GM18498 (cell line): ENCODE measurements around the gene SLC25A18.
"Not testable (repeated sequence)": the region's sequence is repeated elsewhere in the genome, so short reads cannot be mapped to it uniquely, and the experiment has no call there.

Experiments used
- ATAC-seq: cut with Tn5 transposase; IDR thresholded peaks from one replicate; pipeline ENCODE4 v1.9.1; 2021; ENCODE audit warnings: mild to moderate bottlenecking, moderate library complexity; ENCODE audit not compliant: unreplicated experiment

The SLC25A18 gene

GRCh38 chr22:17603668-17604067, 40.4 kb downstream of the SLC25A18 start:
- ATAC-seq: no peak

DNA sequence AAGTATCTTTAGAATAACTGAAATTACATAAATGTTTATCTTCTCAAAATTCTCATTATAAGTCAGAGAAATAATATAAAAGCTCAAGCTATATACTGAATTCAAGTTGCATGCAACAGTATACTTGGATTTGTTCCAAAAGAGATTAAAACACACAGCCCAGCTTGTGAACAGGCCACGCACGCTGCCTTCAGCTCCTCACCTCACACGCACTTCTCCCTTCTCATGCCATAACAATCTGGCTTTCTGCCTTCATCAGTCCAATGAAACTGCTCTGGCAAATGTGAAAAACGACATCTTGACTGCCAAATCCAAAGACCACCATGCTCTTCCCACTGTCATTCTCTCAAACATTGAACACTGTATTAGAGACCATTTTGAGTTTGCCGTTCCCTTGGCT, 43.2 kb downstream of the SLC25A18 start:
- no peak for ATAC-seq

DNA sequence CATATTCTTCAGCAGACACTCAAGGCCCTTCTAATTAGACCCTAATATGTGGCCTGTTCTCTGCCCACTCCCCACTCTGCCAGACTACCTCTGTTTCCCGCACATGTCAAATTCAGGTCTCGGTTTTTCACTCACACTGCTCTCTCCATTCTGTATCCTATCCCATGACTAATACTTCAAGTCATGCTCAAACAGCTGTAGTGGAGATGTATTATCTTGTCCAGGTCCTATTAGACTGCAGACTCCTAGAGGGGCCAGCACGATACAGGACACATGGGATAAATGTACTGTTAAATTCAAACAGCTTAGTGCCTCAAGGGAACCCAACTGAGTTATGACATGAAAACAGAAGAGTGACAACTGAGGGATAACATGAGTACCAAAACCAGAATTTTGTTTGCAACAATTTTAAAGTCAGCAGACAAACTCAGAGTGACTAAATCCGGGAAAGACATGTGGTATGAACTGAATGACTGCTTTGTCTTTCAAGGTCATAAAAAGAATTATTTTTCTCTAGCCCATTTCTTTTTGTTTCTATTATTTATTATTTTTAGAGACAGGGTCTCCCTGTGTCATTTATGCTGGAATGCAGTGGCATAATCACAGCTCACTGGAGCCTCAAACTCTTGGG, 44.7 kb downstream of the SLC25A18 start:
- no peak for ATAC-seq

GRCh38 chr22:17612057-17612456, 48.8 kb downstream of the SLC25A18 start:
- ATAC-seq: no peak

GRCh38 chr22:17613280-17613679, 50.0 kb downstream of the SLC25A18 start:
- ATAC-seq: no peak

- ATAC-seq: no peak
Measured at GRCh38 chr22:17627961-17628405, 64.7 kb downstream of the SLC25A18 start.

GRCh38 chr22:17628406-17629172, 65.3 kb downstream of the SLC25A18 start, which contains the start of gene ATP6V1E1:
Gene ATP6V1E1 (minus strand): TSS chr22:17628749. CDS start chr22:17628635, 114 bp downstream.
- peak; percentile 99 for ATAC-seq

DNA sequence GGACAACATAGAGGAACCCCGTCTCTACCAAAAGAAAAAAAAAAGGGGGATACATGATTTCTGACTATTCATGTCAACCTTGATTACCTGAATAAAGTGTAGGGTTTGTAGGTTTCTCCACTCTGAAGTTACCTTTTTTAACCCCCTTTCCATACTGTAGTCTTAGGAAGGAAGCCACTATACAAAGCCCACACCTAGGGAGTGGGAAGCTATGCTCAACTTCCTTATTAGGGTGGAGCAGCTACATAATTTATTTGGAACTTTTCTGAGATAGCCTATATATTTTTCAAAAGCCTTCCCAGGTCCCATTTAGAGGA, 65.8 kb downstream of the SLC25A18 start:
- ATAC-seq: no peak

- ATAC-seq: no peak
Measured at GRCh38 chr22:17629641-17630040, 66.3 kb downstream of the SLC25A18 start.

GRCh38 chr22:17631076-17631565, 67.8 kb downstream of the SLC25A18 start:
- ATAC-seq: no peak

DNA sequence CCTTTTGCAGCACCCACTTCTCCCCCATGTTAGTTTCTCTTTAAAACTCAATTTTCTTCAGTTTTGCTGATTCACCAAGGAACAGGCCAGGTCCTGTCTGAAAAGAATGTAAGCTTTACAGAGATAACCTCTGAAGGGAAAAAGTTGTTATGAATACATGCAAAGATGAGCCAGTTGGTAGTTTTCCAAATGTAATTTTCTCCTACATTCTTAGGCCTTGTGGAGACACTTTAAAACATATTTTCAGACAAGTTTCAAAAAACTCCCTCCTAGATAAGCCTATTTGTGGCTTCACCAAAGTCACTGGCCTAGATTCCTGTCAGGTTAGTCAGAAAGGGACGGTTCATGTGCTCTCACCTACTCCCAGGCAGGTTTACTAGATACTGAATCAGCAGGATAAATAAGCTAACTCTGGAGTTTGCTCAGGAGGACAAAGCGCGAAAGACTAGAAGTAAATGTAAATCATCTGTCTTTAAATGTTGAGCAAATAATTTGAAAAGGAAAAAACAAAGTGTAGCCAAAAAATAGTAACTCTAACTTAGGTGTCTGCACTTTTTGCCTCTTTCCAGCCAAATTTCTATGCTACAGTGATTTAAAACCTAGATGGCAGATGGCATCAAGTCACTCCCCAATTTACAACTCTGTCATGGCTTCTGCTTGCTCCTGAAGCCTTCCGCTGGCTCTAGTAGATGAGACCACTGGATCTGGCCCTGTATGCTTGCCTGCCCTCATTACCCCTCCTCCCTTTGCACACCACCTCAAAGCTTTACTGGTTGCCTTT, 70.1 kb downstream of the SLC25A18 start:
- no peak for ATAC-seq

GRCh38 chr22:17633998-17634323, 70.7 kb downstream of the SLC25A18 start:
- no peak for ATAC-seq

GRCh38 chr22:17634696-17635095, 71.4 kb downstream of the SLC25A18 start:
- ATAC-seq: no peak

- not testable (repeated sequence) for ATAC-seq
Measured at GRCh38 chr22:17636850-17637249, 73.6 kb downstream of the SLC25A18 start.

DNA sequence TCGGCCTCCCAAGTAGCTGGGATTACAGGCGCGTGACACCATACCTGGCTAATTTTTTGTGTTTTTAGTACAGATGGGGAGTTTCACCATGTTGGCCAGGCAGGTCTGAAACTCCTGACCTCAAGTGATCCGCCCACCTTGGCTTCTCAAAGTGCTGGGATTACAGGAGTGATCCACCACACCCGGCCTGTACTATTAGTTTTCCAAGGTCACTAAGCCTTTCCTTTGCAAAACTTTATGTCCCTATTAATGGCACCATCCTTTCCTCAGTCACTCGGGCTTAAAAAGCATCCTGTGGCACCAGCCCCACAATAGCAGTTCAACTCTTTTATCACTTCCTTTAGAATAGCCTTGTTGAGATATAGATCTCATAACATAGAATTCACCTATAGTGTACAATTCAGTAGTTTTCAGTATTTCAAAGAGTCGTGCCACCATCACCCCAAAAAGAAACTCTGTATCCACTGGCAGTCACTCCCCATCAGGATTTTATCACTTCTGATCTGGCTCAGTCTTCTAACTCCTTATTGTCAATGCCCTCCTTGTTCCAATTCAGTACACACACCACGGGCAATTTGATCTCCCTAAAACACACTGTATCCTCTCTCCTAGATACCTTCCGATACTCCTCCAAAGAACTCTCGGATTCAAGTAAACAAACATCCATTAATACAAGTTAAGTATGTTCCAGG, 74.3 kb downstream of the SLC25A18 start:
- ATAC-seq: no peak

- peak; percentile 22 for ATAC-seq
Measured at GRCh38 chr22:17638182-17638431, 74.8 kb downstream of the SLC25A18 start.

- peak; percentile 94 for ATAC-seq
Measured at GRCh38 chr22:17638432-17639246, 75.3 kb downstream of the SLC25A18 start, which contains the start of gene BCL2L13. Gene BCL2L13 (plus strand): TSS chr22:17638757. CDS start chr22:17655712, 16,955 bp downstream.

GRCh38 chr22:17639247-17639741, 76.0 kb downstream of the SLC25A18 start:
- ATAC-seq: no peak
